Measurements from ENCODE around the gene C19orf38. TPM values are rescaled to one million over a fixed set of nuclear protein-coding genes. Genes with fewer than 3 reads are reported as not detected.

Gene C19orf38
- total RNA-seq, 1 experiment from 2014 or later = 0.07 TPM

GRCh38 chr19:10861103-10861651, 13.0 kb downstream of the C19orf38 start:
- Histone ChIP-seq H3K9ac (ENCODE audit: low read length) (no peak overlapping the region), H3K4me1 (ENCODE audit: insufficient read depth, low read length) (peaks cover 3% of the 10 kb centered on the region; the same call in 1 of the 2 replicates), H4K20me1 (ENCODE audit: low read length) (no peaks in the 10 kb centered on the region), H3K9me3 (ENCODE audit: low read length) (no peaks in the 10 kb centered on the region), H2AFZ (ENCODE audit: low read length) (no peak overlapping the region), H3K9me2 (replicated peaks; ENCODE audit: low read length) (no peaks in the 10 kb centered on the region), H3K4me2 (ENCODE audit: low read length) (no peak overlapping the region), H3K4me3 (ENCODE audit: low read length) (no peak overlapping the region), H3K27ac (ENCODE audit: low read length) (no peak overlapping the region), H3F3A (ENCODE audit: low read length, unreplicated experiment) (no peaks in the 10 kb centered on the region), H3K36me3 (ENCODE audit: low read depth, low read length) (no peaks in the 10 kb centered on the region), H3K27me3 (ENCODE audit: low read length) (no peaks in the 10 kb centered on the region), H3K79me2 (ENCODE audit: low read length) (no peaks in the 10 kb centered on the region)
- BruUV-seq (replicated peaks) = no TSS peak
- TF ChIP-seq, protein P1, sequence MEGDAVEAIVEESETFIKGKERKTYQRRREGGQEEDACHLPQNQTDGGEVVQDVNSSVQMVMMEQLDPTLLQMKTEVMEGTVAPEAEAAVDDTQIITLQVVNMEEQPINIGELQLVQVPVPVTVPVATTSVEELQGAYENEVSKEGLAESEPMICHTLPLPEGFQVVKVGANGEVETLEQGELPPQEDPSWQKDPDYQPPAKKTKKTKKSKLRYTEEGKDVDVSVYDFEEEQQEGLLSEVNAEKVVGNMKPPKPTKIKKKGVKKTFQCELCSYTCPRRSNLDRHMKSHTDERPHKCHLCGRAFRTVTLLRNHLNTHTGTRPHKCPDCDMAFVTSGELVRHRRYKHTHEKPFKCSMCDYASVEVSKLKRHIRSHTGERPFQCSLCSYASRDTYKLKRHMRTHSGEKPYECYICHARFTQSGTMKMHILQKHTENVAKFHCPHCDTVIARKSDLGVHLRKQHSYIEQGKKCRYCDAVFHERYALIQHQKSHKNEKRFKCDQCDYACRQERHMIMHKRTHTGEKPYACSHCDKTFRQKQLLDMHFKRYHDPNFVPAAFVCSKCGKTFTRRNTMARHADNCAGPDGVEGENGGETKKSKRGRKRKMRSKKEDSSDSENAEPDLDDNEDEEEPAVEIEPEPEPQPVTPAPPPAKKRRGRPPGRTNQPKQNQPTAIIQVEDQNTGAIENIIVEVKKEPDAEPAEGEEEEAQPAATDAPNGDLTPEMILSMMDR (conservative IDR thresholded peaks at IDR 0.05; ENCODE audit: low read depth, low read length) = peak; percentile 61
- TF ChIP-seq EZH2 (IDR thresholded peaks at IDR 0.05; ENCODE audit: low read length, unreplicated experiment) = no peak
- DNase-seq (peak; percentile 52), ATAC-seq (peak; percentile 29)
- ChIA-PET CTCF (no interaction called here), POLR2A (ENCODE audit: unreplicated experiment) (no interaction called here)
- intact Hi-C loops (cut with micrococcal nuclease) = no loop called here

GRCh38 chr19:10862561-10863106, 14.4 kb downstream of the C19orf38 start:
- intact Hi-C loops (cut with micrococcal nuclease) = no loop called here
- H3K27me3 ChIP-seq (ENCODE audit: low read length) = no peaks in the 10 kb centered on the region
- DNase-seq (no peak), ATAC-seq (no peak)
- TF ChIP-seq EZH2phosphoT487 (IDR thresholded peaks at IDR 0.05; ENCODE audit: borderline replicate concordance, low read length) = no peak
- no peak for TF ChIP-seq EZH2 (IDR thresholded peaks at IDR 0.05; ENCODE audit: low read length, unreplicated experiment)
- TF ChIP-seq, protein P1 (conservative IDR thresholded peaks at IDR 0.05; ENCODE audit: low read depth, low read length) = no peak
- H3K9ac ChIP-seq (ENCODE audit: low read length) = no peak overlapping the region
- POLR2A ChIA-PET (ENCODE audit: unreplicated experiment) = no interaction called here
- H3K79me2 ChIP-seq (ENCODE audit: low read length) = no peaks in the 10 kb centered on the region
- CTCF ChIA-PET = interaction anchor here (0.7 kb wide), 1 partner anchor 162 kb away, joined by 4 read pairs; no protein-coding TSS in a partner anchor
- no peak overlapping the region for H3K4me3 ChIP-seq (ENCODE audit: low read length)
- no peak overlapping the region for H3K27ac ChIP-seq (ENCODE audit: low read length)
- H2AFZ ChIP-seq (ENCODE audit: low read length) = peak overlapping the region; percentile 32; the same call in 1 of the 2 replicates
- no peaks in the 10 kb centered on the region for H3K9me3 ChIP-seq (ENCODE audit: low read length)
- H3K9me2 ChIP-seq (replicated peaks; ENCODE audit: low read length) = no peaks in the 10 kb centered on the region
- no TSS peak for BruUV-seq (replicated peaks)
- no peaks in the 10 kb centered on the region for H3F3A ChIP-seq (ENCODE audit: low read length, unreplicated experiment)
- no peaks in the 10 kb centered on the region for H3K36me3 ChIP-seq (ENCODE audit: low read depth, low read length)
- no peak overlapping the region for H3K4me2 ChIP-seq (ENCODE audit: low read length)
- H4K20me1 ChIP-seq (ENCODE audit: low read length) = no peaks in the 10 kb centered on the region
- H3K4me1 ChIP-seq (ENCODE audit: insufficient read depth, low read length) = peaks cover 3% of the 10 kb centered on the region; the same call in 1 of the 2 replicates

GRCh38 chr19:10863107-10863717, 15.0 kb downstream of the C19orf38 start:
- H3K4me2 ChIP-seq (ENCODE audit: low read length) = no peak overlapping the region
- no peaks in the 10 kb centered on the region for H3K36me3 ChIP-seq (ENCODE audit: low read depth, low read length)
- H3F3A ChIP-seq (ENCODE audit: low read length, unreplicated experiment) = no peaks in the 10 kb centered on the region
- peak; percentile 20 for ATAC-seq
- H3K4me1 ChIP-seq (ENCODE audit: insufficient read depth, low read length) = peaks cover 3% of the 10 kb centered on the region; the same call in 1 of the 2 replicates
- TF ChIP-seq EZH2 (IDR thresholded peaks at IDR 0.05; ENCODE audit: low read length, unreplicated experiment) (no peak), EZH2phosphoT487 (IDR thresholded peaks at IDR 0.05; ENCODE audit: borderline replicate concordance, low read length) (no peak)
- TF ChIP-seq, protein P1 (conservative IDR thresholded peaks at IDR 0.05; ENCODE audit: low read depth, low read length) = no peak
- H3K4me3 ChIP-seq (ENCODE audit: low read length) = no peak overlapping the region
- H3K9me2 ChIP-seq (replicated peaks; ENCODE audit: low read length) = no peaks in the 10 kb centered on the region
- ChIA-PET CTCF (interaction anchor here (1.5 to 1.7 kb wide), 2 partner anchors 27 to 146 kb away, joined by 15 to 21 read pairs; partner anchors contain the start of genes DNM2 and TMED1), POLR2A (ENCODE audit: unreplicated experiment) (no interaction called here)
- H4K20me1 ChIP-seq (ENCODE audit: low read length) = no peaks in the 10 kb centered on the region
- BruUV-seq (replicated peaks) = no TSS peak
- peak; percentile 32 for DNase-seq
- no peaks in the 10 kb centered on the region for H3K79me2 ChIP-seq (ENCODE audit: low read length)
- H3K27ac ChIP-seq (ENCODE audit: low read length) = no peak overlapping the region
- H3K9me3 ChIP-seq (ENCODE audit: low read length) = no peaks in the 10 kb centered on the region
- H2AFZ ChIP-seq (ENCODE audit: low read length) = peak overlapping the region; percentile 32; the same call in 1 of the 2 replicates
- no peaks in the 10 kb centered on the region for H3K27me3 ChIP-seq (ENCODE audit: low read length)
- H3K9ac ChIP-seq (ENCODE audit: low read length) = no peak overlapping the region
- intact Hi-C loops (cut with micrococcal nuclease) = no loop called here
